Motor neuron (in vitro differentiated cells): Measurements from ENCODE around the gene MARCHF4. TPM values are rescaled to one million over a fixed set of nuclear protein-coding genes. Genes with fewer than 3 reads are reported as not detected.

Source experiments
- ATAC-seq, 8 experiments: fragments of 200-7000 bp; cut with Tn5 transposase; replicated peaks in 6 of 8; 2 replicates each; pipeline ENCODE4 v1.8.0; 2021; ENCODE audit warnings: mild to moderate bottlenecking in 8 of 8, moderate library complexity in 8 of 8
- H3K27ac ChIP-seq, 2 donors: fragments of 250-450 bp; sonication (Bioruptor Pico); 2 replicates each; pipeline ENCODE4 v1.9.0; 2021; ENCODE audit warnings: antibody characterized with exemption in 2 of 2, mild to moderate bottlenecking in 2 of 2, moderate library complexity in 1 of 2
- H3K4me1 ChIP-seq, 2 donors: fragments of 250-450 bp; sonication (Bioruptor Pico); replicated peaks in 1 of 2; 2 replicates each; pipeline ENCODE4 v1.6.1; 2021; ENCODE audit warnings: antibody characterized with exemption in 2 of 2, mild to moderate bottlenecking in 2 of 2, moderate library complexity in 1 of 2
- H3K4me3 ChIP-seq, 5 donors: fragments of 250-450 bp; sonication (Bioruptor Pico); 2 replicates each; pipeline ENCODE4 v1.9.0; 2021; ENCODE audit warnings: antibody characterized with exemption in 5 of 5, mild to moderate bottlenecking in 5 of 5, moderate library complexity in 4 of 5
- WGBS, 10 experiments: fragments of 450-650 bp; shearing (Covaris generic); methylation state at CpG; one replicate each; pipeline ENCODE4 v1.0.0; 2022; 5-methylcytosine and 5-hydroxymethylcytosine counted together
- in situ Hi-C, 9 experiments: fragments of 400-800 bp; cut with MboI; loops; one replicate each; pipeline ENCODE4 v1.15.0; 2021; ENCODE audit warnings: low sequenced_read_pairs in 9 of 9, low pct_unique_long_range_greater_than_20kb in 2 of 9; ENCODE audit not compliant: unreplicated experiment in 9 of 9
- total RNA-seq, 8 experiments: library from RNA; unstranded; fragments of 300-600 nt; gene quantifications; 2 replicates each; pipeline versions ENCODE4 v1.2.3 to v1.2.4, GENCODE V29; 2022

Gene MARCHF4
- total RNA-seq, 8 experiments from 2014 or later: 0.13 to 6.2 (median 2.6) TPM

- Histone ChIP-seq H3K27ac (no peak overlapping the region), H3K4me3 (no peak overlapping the region), H3K4me1 (peaks cover 7 to 15% of the 10 kb centered on the region in 2 donors)
- in situ Hi-C loops: no loop called here
- 0 to 85% (median 50%) methylated on average over 1 to 4 of the region's 4 CpGs; no CpG with 5 or more reads in 1 of the 10 experiments for WGBS, 10 experiments
- ATAC-seq: no peak
These were observed 18.0 kb downstream of the MARCHF4 start for GRCh38 chr2:216354306-216354705.

GRCh38 chr2:216352653-216353270 is 19.5 kb downstream of the MARCHF4 start:
- Histone ChIP-seq H3K27ac (no peak overlapping the region), H3K4me3 (no peak overlapping the region), H3K4me1 (peaks cover 12 to 19% of the 10 kb centered on the region in 2 donors)
- ATAC-seq: no peak
- WGBS, 10 experiments: 20 to 84% (median 69%) methylated on average over 1 to 5 of the region's 5 CpGs
- in situ Hi-C loops: no loop called here

GRCh38 chr2:216351172-216351925 is 20.9 kb downstream of the MARCHF4 start:
- ATAC-seq: no peak
- Histone ChIP-seq H3K4me1 (peaks cover 12 to 19% of the 10 kb centered on the region in 2 donors), H3K27ac (no peak overlapping the region), H3K4me3 (no peak overlapping the region)
- in situ Hi-C loops: no loop called here
- 30 to 100% (median 93%) methylated on average over 1 to 4 of the region's 5 CpGs; no CpG with 5 or more reads in 2 of the 10 experiments for WGBS, 10 experiments

GRCh38 chr2:216350214-216350791 is 22.0 kb downstream of the MARCHF4 start:
- Histone ChIP-seq H3K4me1 (peaks cover 15 to 24% of the 10 kb centered on the region in 2 donors), H3K4me3 (no peak overlapping the region), H3K27ac (no peak overlapping the region)
- in situ Hi-C loops: no loop called here
- peak in 7 of 8 experiments; percentile 28 to 92 (median 67) for ATAC-seq
- WGBS, 10 experiments: 91% methylated on average over 1 of the region's 3 CpGs; no CpG with 5 or more reads in 9 of the 10 experiments

GRCh38 chr2:216349366-216349765 is 22.9 kb downstream of the MARCHF4 start:
- Histone ChIP-seq H3K4me1 (peaks cover 24 to 32% of the 10 kb centered on the region in 2 donors), H3K4me3 (no peak overlapping the region), H3K27ac (peak overlapping the region; percentile 36 to 43)
- in situ Hi-C loops: no loop called here
- ATAC-seq: peak; percentile 23 to 96 (median 83)
- WGBS, 10 experiments: 27 to 100% (median 69%) methylated on average over 1 to 3 of the region's 3 CpGs; no CpG with 5 or more reads in 4 of the 10 experiments

GRCh38 chr2:216348756-216349308 is 23.5 kb downstream of the MARCHF4 start:
- H3K4me1 ChIP-seq: peaks cover 24 to 32% of the 10 kb centered on the region in 2 donors
- no peak overlapping the region for H3K4me3 ChIP-seq
- 41 to 100% (median 60%) methylated on average over 1 to 3 of the region's 3 CpGs; no CpG with 5 or more reads in 3 of the 10 experiments for WGBS, 10 experiments
- peak in 2 of 8 experiments; percentile 8 to 27 for ATAC-seq
- H3K27ac ChIP-seq: no peak overlapping the region
- in situ Hi-C loops: no loop called here

GRCh38 chr2:216346781-216347180 is 25.5 kb downstream of the MARCHF4 start:
- in situ Hi-C loops: no loop called here
- no peak for ATAC-seq
- H3K4me3 ChIP-seq: no peak overlapping the region
- 40 to 100% (median 78%) methylated on average over 1 to 3 of the region's 3 CpGs; no CpG with 5 or more reads in 3 of the 10 experiments for WGBS, 10 experiments
- H3K4me1 ChIP-seq: peaks cover 24 to 32% of the 10 kb centered on the region in 2 donors
- H3K27ac ChIP-seq: no peak overlapping the region

- Histone ChIP-seq H3K4me3 (no peak overlapping the region), H3K27ac (no peak overlapping the region), H3K4me1 (peaks cover 32 to 39% of the 10 kb centered on the region in 2 donors)
- in situ Hi-C loops: no loop called here
- ATAC-seq: no peak
- 33 to 100% (median 82%) methylated on average over 1 to 2 of the region's 3 CpGs; no CpG with 5 or more reads in 6 of the 10 experiments for WGBS, 10 experiments
These were observed 26.4 kb downstream of the MARCHF4 start for GRCh38 chr2:216345846-216346245.

GRCh38 chr2:216344950-216345300 is 27.4 kb downstream of the MARCHF4 start:
- no peak overlapping the region for H3K4me3 ChIP-seq
- no peak for ATAC-seq
- in situ Hi-C loops: no loop called here
- 13 to 80% (median 27%) methylated on average over 1 to 4 of the region's 4 CpGs; no CpG with 5 or more reads in 2 of the 10 experiments for WGBS, 10 experiments
- no peak overlapping the region for H3K27ac ChIP-seq
- peaks cover 38 to 41% of the 10 kb centered on the region in 2 donors for H3K4me1 ChIP-seq

GRCh38 chr2:216344206-216344949 is 27.9 kb downstream of the MARCHF4 start:
- whole genome bisulfite sequencing, 10 experiments: 0 to 85% (median 60%) methylated on average over 1 to 7 of the region's 9 CpGs; no CpG with 5 or more reads in 1 of the 10 experiments
- peak in 2 of 8 experiments; percentile 51 to 55 for ATAC-seq
- Histone ChIP-seq H3K4me3 (no peak overlapping the region), H3K4me1 (peaks cover 38 to 41% of the 10 kb centered on the region in 2 donors), H3K27ac (no peak overlapping the region)
- in situ Hi-C loops: no loop called here

GRCh38 chr2:216343221-216343980 is 28.9 kb downstream of the MARCHF4 start:
- WGBS, 10 experiments: 0 to 93% (median 78%) methylated on average over 1 to 7 of the region's 7 CpGs; no CpG with 5 or more reads in 1 of the 10 experiments

GRCh38 chr2:216341121-216341520 is 31.2 kb downstream of the MARCHF4 start:
- H3K4me3 ChIP-seq: no peak overlapping the region
- ATAC-seq: peak; percentile 51 to 82 (median 70)
- peaks cover 36 to 38% of the 10 kb centered on the region in 2 donors for H3K4me1 ChIP-seq
- in situ Hi-C loops: no loop called here
- WGBS, 10 experiments: 0 to 43% (median 38%) methylated on average over 2 to 3 of the region's 3 CpGs; no CpG with 5 or more reads in 6 of the 10 experiments
- H3K27ac ChIP-seq: peak overlapping the region in 1 of 2 donors; percentile 64

More at GRCh38 chr2:216343221-216343980, 28.9 kb downstream of the MARCHF4 start:
- in situ Hi-C loops: no loop called here
- no peak overlapping the region for H3K27ac ChIP-seq
- H3K4me3 ChIP-seq: no peak overlapping the region
- peaks cover 36 to 38% of the 10 kb centered on the region in 2 donors for H3K4me1 ChIP-seq
- ATAC-seq: peak in 3 of 8 experiments; percentile 10 to 57 (median 38)
